IPS-NIHi7 (cell line): Measurements from ENCODE around the gene WDR26.
A peak's percentile ranks its signal among the peaks of the same experiment; 100 is the strongest.
"Not testable (repeated sequence)": the region's sequence is repeated elsewhere in the genome, so short reads cannot be mapped to it uniquely, and the experiment has no call there.

ENCODE experiments used
- DNase-seq: peaks from one replicate; pipeline ENCODE4 v3.0.0; 2012; ENCODE audit warnings: mixed read lengths; ENCODE audit errors: extremely low spot score

Gene WDR26

GRCh38 chr1:224434691-224435317 is at the start of gene WDR26:
TSS of gene WDR26 (minus strand) at chr1:224434797.
- peak; percentile 90 for DNase-seq

DNA sequence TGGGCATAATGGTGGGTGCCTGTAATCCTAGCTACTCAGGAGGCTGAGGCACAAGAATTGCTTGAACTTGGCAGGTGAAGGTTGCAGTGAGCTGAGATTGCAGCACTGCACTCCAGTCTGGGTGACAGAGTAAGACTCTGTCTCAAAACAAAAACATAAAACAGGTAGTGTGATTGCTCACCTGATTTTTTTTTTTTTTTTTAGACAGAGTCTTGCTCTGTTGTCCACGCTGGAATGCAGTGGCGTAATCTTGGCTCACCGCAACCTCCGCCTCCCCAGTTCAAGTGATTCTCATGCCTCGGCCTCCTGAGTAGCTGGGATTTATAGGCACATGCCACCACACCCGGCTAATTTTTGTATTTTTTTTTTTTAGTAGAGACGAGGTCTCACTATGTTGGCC is 48.6 kb upstream of the WDR26 start:
- DNase-seq = not testable (repeated sequence)

DNA sequence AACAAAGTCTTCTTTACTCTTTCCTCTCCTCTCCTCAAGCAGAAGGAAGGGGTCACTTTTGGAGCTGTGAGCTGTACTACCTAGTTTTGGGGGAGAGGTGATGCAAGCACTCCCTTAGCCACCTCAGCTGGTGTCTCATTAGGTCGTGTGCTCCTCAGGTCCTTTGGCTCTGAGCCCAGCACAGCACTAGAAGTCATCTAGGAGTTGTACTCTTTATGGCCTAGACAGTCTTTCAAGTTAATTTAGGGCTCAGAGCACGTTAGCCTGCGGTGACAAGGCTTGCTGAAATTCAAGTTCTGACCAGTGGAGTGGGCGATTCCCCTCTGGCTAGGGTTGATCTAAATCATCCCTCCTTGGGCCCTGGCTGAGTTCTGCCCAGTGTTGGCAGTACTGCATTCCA is 48.0 kb upstream of the WDR26 start:
- DNase-seq = no peak

- no peak for DNase-seq
Observed at GRCh38 chr1:224481601-224482000, 47.0 kb upstream of the WDR26 start.

DNA sequence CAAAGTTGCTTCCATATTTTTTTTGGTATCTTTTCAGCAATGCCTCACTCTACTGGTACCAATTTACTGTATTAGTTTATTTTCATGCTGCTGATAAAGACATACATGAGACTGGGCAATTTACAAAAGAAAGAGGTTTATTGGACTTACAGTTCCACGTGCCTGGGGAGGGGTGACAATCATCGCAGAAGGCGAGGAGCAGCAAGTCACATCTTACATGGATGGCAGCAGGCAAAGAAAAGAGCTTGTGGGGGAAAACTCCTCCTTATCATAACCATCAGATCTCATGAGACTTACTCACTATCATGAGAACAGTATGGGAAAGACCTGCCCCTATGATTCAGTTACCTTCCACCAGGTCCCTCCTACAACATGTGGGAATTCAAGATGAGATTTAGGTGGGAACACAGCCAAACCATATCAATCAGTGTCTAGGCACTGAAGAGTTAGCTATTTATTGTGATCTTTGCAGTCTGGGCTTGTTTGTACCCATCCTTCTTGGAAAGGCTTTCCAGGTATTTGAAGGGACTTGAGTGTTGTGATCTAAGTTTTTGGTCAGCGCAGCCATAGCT is 46.4 kb upstream of the WDR26 start:
- not testable (repeated sequence) for DNase-seq

- DNase-seq = not testable (repeated sequence)
Observed at GRCh38 chr1:224480200-224480599, 45.6 kb upstream of the WDR26 start.

DNA sequence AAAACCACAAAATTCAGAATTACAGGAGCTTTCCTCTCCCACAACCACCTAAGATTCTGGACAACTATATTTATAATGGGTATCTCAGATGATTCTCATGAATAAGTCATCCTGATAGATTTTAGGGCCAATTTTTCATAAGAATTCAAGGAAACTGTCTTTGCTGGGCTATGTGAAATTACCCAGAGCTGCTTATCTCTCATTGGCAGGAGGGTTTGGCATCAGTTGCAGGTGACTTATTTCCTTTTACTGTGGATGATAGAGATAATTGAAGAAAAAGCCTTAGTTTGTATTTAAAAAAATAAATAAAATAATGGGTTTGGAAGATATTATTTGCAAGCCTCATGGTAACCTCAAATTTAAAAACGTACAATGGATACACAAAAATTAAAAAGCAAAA is 38.2 kb upstream of the WDR26 start:
- DNase-seq = no peak

DNA sequence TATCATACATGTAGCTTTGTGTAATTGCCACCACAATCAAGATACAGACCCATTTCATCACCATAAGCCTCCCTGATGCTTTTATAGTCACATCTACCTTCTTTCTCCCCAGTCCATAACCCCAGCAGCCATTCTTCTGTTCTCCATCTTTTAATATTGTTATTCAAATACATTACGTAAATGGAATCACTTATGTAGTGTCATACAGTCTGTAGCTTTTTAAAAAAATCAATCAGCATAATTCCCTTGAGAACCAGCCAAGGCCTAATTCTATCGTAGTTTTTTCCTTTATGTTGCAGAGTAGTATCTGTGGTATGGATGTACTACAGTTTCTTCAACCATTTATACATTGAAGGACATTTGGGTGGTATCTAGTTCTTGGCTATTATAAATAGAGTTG is 31.6 kb upstream of the WDR26 start:
- no peak for DNase-seq

- no peak for DNase-seq
Observed at GRCh38 chr1:224459966-224460365, 25.4 kb upstream of the WDR26 start.

DNA sequence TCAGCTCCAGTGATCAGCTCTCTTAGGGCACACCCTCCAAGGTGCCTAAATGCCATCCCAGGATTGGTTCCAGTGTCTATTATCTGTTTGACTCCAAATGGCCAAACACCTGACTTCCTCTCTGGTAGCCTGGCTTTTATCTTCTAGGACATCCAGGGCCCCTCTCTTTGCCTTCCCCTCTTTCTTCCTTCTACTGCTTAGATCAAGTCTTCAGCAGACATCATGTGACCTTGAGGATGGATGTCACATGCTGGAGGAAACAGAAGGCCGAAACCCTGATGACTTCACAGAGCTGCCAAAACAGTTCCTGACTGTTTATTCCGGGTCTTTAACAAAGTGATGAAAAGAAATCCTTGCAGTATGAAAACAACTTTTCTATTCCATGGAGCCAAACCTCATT is 24.4 kb upstream of the WDR26 start:
- no peak for DNase-seq

GRCh38 chr1:224458296-224458695 is 23.7 kb upstream of the WDR26 start:
- no peak for DNase-seq

DNA sequence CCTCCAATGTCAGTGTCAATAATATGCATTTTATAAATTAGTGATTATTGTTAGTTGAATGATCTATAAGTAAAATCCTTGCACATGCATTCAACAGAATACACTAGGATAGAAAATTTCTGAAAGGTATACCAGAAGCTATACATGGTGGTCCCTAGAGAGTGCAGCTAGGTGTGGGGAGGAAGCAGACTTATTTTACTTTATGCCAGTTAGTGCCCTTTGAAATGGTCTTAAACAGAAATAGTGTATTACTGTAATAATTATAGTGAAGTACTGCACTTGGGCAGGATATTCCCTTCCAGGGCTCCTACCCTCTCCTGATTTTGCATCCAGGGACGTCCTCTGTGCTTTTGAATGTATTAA is 23.2 kb upstream of the WDR26 start:
- no peak for DNase-seq

DNA sequence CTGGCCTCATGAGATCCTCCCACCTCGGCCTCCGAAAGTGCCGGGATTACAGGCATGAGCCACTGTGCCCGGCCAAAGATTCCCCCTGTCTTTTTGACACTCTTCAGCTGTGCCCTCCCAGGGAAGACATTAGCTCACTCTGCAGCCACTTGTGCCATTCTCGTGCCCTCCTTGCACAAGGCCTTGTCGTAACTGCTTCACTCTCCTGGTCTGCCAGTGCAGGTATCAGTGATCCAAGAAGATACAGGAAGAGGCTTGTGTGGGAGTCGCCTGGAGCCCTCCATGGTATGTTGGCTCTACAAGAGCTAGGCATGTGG is 22.0 kb upstream of the WDR26 start:
- DNase-seq = no peak

DNA sequence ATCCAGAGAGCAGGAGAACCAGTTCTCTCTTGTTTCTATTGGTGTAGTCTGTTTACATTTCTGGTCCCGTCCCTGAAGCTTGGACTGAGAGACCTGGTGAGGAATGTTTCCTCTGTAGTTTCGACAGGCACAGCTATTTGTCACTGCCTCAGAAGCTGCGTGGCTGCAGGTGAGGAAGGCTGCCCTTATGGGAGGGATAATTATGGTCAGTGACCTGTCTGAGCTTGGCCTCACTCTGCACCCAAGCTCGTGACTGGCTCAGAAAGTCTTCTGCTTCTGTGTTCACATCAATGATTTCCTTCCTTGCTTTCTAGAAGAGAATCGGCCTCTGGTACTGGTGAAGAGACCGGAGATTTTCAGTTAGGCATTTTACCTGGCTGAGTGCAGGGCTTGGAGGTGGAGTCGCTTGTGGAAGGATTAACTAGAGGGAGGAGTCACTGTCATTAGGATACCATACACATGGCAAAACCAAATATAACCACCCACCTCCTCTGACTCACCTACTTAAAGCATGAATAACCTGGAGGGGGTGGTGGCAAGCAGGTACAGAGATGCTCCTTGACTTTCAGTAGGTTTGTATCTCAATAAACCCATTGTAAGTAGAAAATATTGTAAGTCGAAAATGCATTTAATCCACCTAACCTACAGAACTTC is 19.9 kb upstream of the WDR26 start:
- peak; percentile 36 for DNase-seq

DNA sequence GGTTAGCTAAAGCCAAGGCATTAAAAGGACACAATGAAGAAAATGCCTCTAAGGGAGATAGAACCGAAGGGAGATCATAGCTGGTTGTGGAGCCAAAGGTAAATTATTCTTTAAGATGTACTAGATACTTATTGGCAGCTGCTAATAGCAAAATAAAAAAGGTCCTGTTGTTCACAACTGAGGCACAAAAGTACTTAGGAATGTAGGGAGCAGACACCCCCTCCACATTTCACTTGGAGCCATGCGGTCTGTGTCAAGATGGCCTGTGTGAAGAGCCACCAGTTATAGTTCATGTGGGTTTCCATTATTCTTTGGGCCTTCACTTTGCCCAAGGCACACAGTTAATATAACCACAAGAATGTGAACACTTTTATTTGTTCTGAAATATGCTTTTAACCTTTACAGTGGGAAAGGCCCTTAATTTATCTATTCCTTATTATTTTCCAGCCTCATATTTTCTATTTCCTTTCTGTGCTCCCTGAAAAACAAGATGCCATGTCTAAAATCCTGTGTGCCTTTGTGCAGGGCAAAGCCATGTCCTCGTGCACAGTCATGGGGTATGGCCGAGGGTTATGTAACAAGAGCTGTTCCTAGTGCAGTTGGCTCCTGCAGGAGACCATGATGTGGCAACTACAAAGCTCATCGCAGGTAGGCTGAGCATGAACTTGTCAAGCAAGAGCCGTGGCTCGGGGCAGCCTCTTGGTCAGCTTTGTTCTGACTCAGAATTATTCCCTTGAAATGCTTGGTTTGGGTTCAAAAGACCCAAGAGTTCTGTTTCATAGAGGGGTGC is 16.2 kb upstream of the WDR26 start:
- no peak for DNase-seq

DNA sequence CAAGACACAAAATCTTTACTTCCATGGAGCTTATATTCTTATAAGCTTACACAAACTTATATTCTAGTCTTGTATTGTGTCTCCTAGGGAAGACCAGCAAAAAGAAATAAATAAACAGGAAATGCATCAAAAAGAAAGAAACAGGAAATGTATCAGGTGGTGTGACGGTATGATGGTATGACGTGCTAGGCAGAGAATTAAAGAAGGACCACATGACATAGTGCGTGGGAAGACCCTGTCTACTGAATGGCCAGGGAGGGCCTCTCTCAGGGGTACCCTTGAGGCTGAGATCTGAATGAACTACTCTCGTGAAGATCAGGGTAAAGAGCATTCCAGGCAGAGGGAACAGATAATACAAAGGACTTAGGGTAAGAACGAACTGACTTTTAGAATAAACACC is 15.6 kb upstream of the WDR26 start:
- DNase-seq = no peak

GRCh38 chr1:224448453-224449017 is 13.9 kb upstream of the WDR26 start:
- DNase-seq = no peak

GRCh38 chr1:224447971-224448370 is 13.4 kb upstream of the WDR26 start:
- no peak for DNase-seq

- DNase-seq = no peak
Observed at GRCh38 chr1:224447251-224447650, 12.7 kb upstream of the WDR26 start.

GRCh38 chr1:224438989-224439388 is 4.4 kb upstream of the WDR26 start:
- DNase-seq = no peak

- no peak for DNase-seq
Observed at GRCh38 chr1:224435999-224436398, 1.4 kb upstream of the WDR26 start.

GRCh38 chr1:224435318-224435763 is 744 bp upstream of the WDR26 start:
- DNase-seq = no peak
